ENCODE data around the gene THBS4.

- TF ChIP-seq TAF1 (IDR thresholded peaks at IDR 0.05; ENCODE audit: borderline replicate concordance, low read depth, low read length) (no peak), POLR2A (IDR thresholded peaks at IDR 0.05; ENCODE audit: low read depth, low read length) (no peak), POLR2AphosphoS5 (IDR thresholded peaks at IDR 0.05; ENCODE audit: low read depth, low read length) (no peak)
These were observed 87.4 kb downstream of the THBS4 start for GRCh38 chr5:80122579-80122978.

Data from GM12892 (cell line).